K562 (cell line): Measurements from ENCODE around the gene DHTKD1. TPM values are rescaled to one million over a fixed set of nuclear protein-coding genes. Genes with fewer than 3 reads are reported as not detected.

Experiments
- ATAC-seq: fragments of 200-7000 bp; cut with Tn5 transposase; 3 replicates; pipeline ENCODE4 v1.9.1; 2020; ENCODE audit warnings: moderate library complexity
- BruUV-seq: library from RNA; stranded (reverse); fragments of 400-500 nt; replicated peaks from 2 replicates; lab custom pipeline; 2021; lab: Mats Ljungman, UMichigan
- CTCF ChIA-PET: fragments of 300-600 bp; formaldehyde crosslinking; extraction: SDS; loops from one replicate; lab custom pipeline; 2021; ENCODE audit warnings: low intra/inter-chr PET ratio; lab: Yijun Ruan, JAX
- POLR2A ChIA-PET: fragments of 300-600, 350-650 bp; sonication (Branson Sonifier 250); formaldehyde crosslinking; extraction: SDS; loops from one replicate; lab custom pipeline; 2021; ENCODE audit warnings: antibody characterized with exemption, inconsistent platforms; lab: Yijun Ruan, JAX
- DNase-seq, 4 experiments: peaks; one replicate each; pipeline versions ENCODE4 v3.0.0 to v3.0.0-alpha.2; 2011 to 2018; ENCODE audit warnings: low spot score in 3 of 4, mixed read lengths in 3 of 4; ENCODE audit errors: extremely low read depth in 1 of 4
- FAIRE-seq: peaks from 2 replicates; lab custom pipeline; 2011; peaks lifted over from hg19 to GRCh38; lab: Jason Lieb, UNC
- H2AFZ ChIP-seq: 2 replicates; pipeline ENCODE4 v1.6.0; 2011; ENCODE audit warnings: low read depth, low read length, control low read depth, inconsistent platforms
- H3K27ac ChIP-seq: fragments of 200-600 bp; 3 replicates; pipeline ENCODE4 v1.8.0; 2011; ENCODE audit warnings: low read depth, mild to moderate bottlenecking, control low read depth, inconsistent platforms, low read length, moderate library complexity, mixed read lengths; ENCODE audit errors: extremely low read depth
- H3K27me3 ChIP-seq, 2 experiments: fragments of 300-600 bp in 1 of 2; 2 replicates in 1 of 2; 3 replicates in 1 of 2; pipeline versions ENCODE4 v1.6.0 to v1.8.0; 2011; ENCODE audit warnings: inconsistent platforms in 2 of 2, low read length in 2 of 2, mild to moderate bottlenecking in 1 of 2, mixed read lengths in 1 of 2, moderate library complexity in 1 of 2; ENCODE audit not compliant: control insufficient read depth in 2 of 2, insufficient read depth in 2 of 2
- H3K36me3 ChIP-seq: fragments of 300-600 bp; 3 replicates; pipeline ENCODE4 v1.8.0; 2011; ENCODE audit warnings: mild to moderate bottlenecking, low read length, inconsistent platforms; ENCODE audit not compliant: control insufficient read depth, insufficient read depth
- H3K4me1 ChIP-seq, 2 experiments: fragments of 200-600 bp in 1 of 2; replicated peaks in 1 of 2; 2 replicates in 1 of 2; 3 replicates in 1 of 2; pipeline versions ENCODE4 v1.5.1 to v1.8.0; 2011; ENCODE audit warnings: inconsistent platforms in 2 of 2, low read length in 2 of 2, mild to moderate bottlenecking in 1 of 2, mixed read lengths in 1 of 2, moderate library complexity in 1 of 2; ENCODE audit not compliant: control insufficient read depth in 2 of 2, insufficient read depth in 2 of 2
- H3K4me2 ChIP-seq: 2 replicates; pipeline ENCODE4 v1.6.1; 2011; ENCODE audit warnings: low read length, control low read depth, inconsistent platforms, mixed read lengths; ENCODE audit not compliant: insufficient read depth
- H3K4me3 ChIP-seq: fragments of 200-600 bp; sonication (generic), shearing (Covaris generic); 2 replicates; pipeline ENCODE4 v1.5.1; 2016; ENCODE audit warnings: control low read depth, inconsistent platforms
- H3K79me2 ChIP-seq: fragments of 200-600 bp; 3 replicates; pipeline ENCODE4 v1.8.0; 2011; ENCODE audit warnings: low read length, inconsistent platforms; ENCODE audit not compliant: control insufficient read depth, insufficient read depth
- H3K9ac ChIP-seq, 2 experiments: 2 replicates each; pipeline versions ENCODE4 v1.6.0 to v1.6.1; 2011; ENCODE audit warnings: low read depth in 2 of 2, low read length in 2 of 2, control low read depth in 1 of 2, inconsistent platforms in 1 of 2, mild to moderate bottlenecking in 1 of 2, mixed read lengths in 1 of 2; ENCODE audit not compliant: insufficient read depth in 1 of 2
- H3K9me1 ChIP-seq: one replicate; pipeline ENCODE4 v1.6.0; 2011; ENCODE audit warnings: inconsistent platforms, mild to moderate bottlenecking, low read length, moderate library complexity; ENCODE audit not compliant: control insufficient read depth, insufficient read depth
- H3K9me3 ChIP-seq: replicated peaks from 2 replicates; pipeline ENCODE4 v1.5.1; 2011; ENCODE audit warnings: low read depth, low read length, inconsistent platforms; ENCODE audit not compliant: control insufficient read depth, insufficient read depth
- H4K20me1 ChIP-seq: replicated peaks from 2 replicates; pipeline ENCODE4 v1.6.1; 2011; ENCODE audit warnings: low read length, inconsistent platforms, mixed read lengths; ENCODE audit not compliant: control insufficient read depth, insufficient read depth
- ATF1 ChIP-seq, 2 experiments: fragments of 450-650 bp in 1 of 2; IDR thresholded peaks; 2 replicates each; pipeline ENCODE4 v1.6.1; 2016; ENCODE audit warnings: missing compliant biosample characterization in 1 of 2, missing genetic modification characterization in 1 of 2
- CBX5 ChIP-seq: IDR thresholded peaks from 2 replicates; pipeline ENCODE4 v1.6.1; 2014; ENCODE audit warnings: low read depth, borderline replicate concordance
- CHD2 ChIP-seq: IDR thresholded peaks from 2 replicates; pipeline ENCODE4 v1.6.1; 2011; ENCODE audit warnings: low read depth, low read length
- FOSL1 ChIP-seq: fragments of 200-800 bp; sonication (Bioruptor generic); conservative IDR thresholded peaks from 2 replicates; pipeline ENCODE4 v1.6.1; 2016; ENCODE audit warnings: missing genetic modification characterization, missing compliant biosample characterization
- GABPB2 ChIP-seq: fragments of 250-450 bp; sonication (Bioruptor Pico); conservative IDR thresholded peaks from 2 replicates; pipeline ENCODE4 v1.5.1; 2021; ENCODE audit warnings: mild to moderate bottlenecking
- OTX1 ChIP-seq: fragments of 450-650 bp; formaldehyde crosslinking; IDR thresholded peaks from 2 replicates; pipeline ENCODE4 v1.4.0; 2022; ENCODE audit warnings: mild to moderate bottlenecking
- SMARCB1 ChIP-seq: IDR thresholded peaks from 2 replicates; pipeline ENCODE4 v1.6.1; 2011; ENCODE audit warnings: improper control_type of control experiment, low read depth; ENCODE audit not compliant: insufficient read length
- ZMIZ1 ChIP-seq, 2 experiments: fragments of 150-350 bp in 1 of 2; IDR thresholded peaks; 2 replicates each; pipeline ENCODE4 v1.6.1; 2012 to 2016; ENCODE audit warnings: low read depth in 2 of 2, low read length in 2 of 2, mild to moderate bottlenecking in 1 of 2, moderate library complexity in 1 of 2
- ZNF121 ChIP-seq: sonication (generic); formaldehyde crosslinking; conservative IDR thresholded peaks from 2 replicates; pipeline ENCODE4 v1.8.0; 2022; ENCODE audit warnings: missing genetic modification reagents
- WGBS: fragments of 100-300 bp; shearing (Covaris generic); methylation state at CpG from one replicate; pipeline ENCODE4 v1.1.6; 2016; ENCODE audit warnings: low coverage, mixed read lengths; ENCODE audit not compliant: insufficient coverage; ENCODE audit errors: missing lambda C conversion rate; 5-methylcytosine and 5-hydroxymethylcytosine counted together
- in situ Hi-C: fragments of 300-500 bp; cut with MboI; formaldehyde crosslinking; loops from 4 replicates; pipeline ENCODE4 v1.15.0; 2018; ENCODE audit warnings: inconsistent platforms, mixed read lengths
- intact Hi-C: fragments of 100-400 bp; cut with micrococcal nuclease; formaldehyde crosslinking; loops from 2 replicates; pipeline ENCODE4 v1.14.2; 2022
- polyA plus RNA-seq, 8 experiments: library from polyadenylated mRNA; depleted of rRNA in 4 of 8; stranded (reverse) in 5 of 8; unstranded in 3 of 8; fragments of >200 nt; fragmentation: Nextera tagmentation in 2 of 8; fragmentation: Illumina TruSeq in 1 of 8; extraction: Ambion mirVana in 2 of 8; extraction: Trizol in 1 of 8; gene quantifications; 2 replicates each; pipeline versions ENCODE4 v1.2.1 to v1.2.3, GENCODE V29; 2011 to 2014; ENCODE audit warnings: inconsistent platforms in 1 of 8, missing spikeins in 1 of 8
- total RNA-seq, 7 experiments: library from RNA; depleted of rRNA in 6 of 7; stranded (reverse); fragments of >200 nt in 6 of 7; fragmentation: Illumina TruSeq in 2 of 7; extraction: Trizol in 2 of 7; gene quantifications; 2 replicates each; pipeline versions ENCODE4 v1.2.1 to v1.2.3, GENCODE V29; 2011 to 2021; ENCODE audit warnings: low replicate concordance in 1 of 7

Gene DHTKD1
- total and polyA plus RNA-seq, 9 of the 15 experiments (the other 6 are each of a cell fraction or from before 2014, with no cell fraction given), result 3.1 to 19.7 (median 6.8) TPM

DNA sequence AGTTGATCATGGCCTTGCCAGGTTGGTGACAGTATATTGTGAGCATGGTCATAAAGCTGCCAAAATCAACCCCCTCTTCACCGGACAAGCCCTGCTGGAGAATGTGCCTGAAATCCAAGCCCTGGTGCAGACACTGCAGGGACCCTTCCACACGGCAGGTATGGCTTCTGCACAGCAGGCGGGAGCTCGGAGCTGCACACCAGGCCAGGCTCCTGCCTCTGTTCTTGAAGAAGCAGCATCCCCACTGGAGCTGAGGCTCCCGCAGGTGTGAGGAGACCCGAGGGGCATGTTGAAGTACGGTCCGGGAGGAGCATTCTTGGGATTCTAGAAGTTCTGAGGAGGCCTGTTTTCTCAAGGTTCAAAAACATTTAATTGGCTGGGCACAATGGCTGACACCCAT lies 12.7 kb downstream of the DHTKD1 start:
- FAIRE-seq, result no peak
- H3K4me3 ChIP-seq, result no peak overlapping the region
- no peak; the same call in 2 of the 3 replicates for ATAC-seq
- 63% methylated on average over 8 of the region's 8 CpGs for WGBS
- DNase-seq, result no peak
- no peaks in the 10 kb centered on the region for H4K20me1 ChIP-seq
- H3K27me3 ChIP-seq, result no peaks in the 10 kb centered on the region
- no peak overlapping the region for H3K9ac ChIP-seq
- CTCF ChIA-PET, result no interaction called here
- intact Hi-C loops, result no loop called here
- no TSS peak for BruUV-seq
- TF ChIP-seq GABPB2 (CRISPR knock-in tag), result no peak
- TF ChIP-seq ATF1 (CRISPR knock-in tag; IDR thresholded peaks at IDR 0.05), result no peak
- TF ChIP-seq ATF1 (tag; IDR thresholded peaks at IDR 0.05), result no peak
- TF ChIP-seq CHD2, result no peak
- no peak for TF ChIP-seq CBX5
- TF ChIP-seq SMARCB1, result no peak
- H3K36me3 ChIP-seq, result no peaks in the 10 kb centered on the region
- H3K9me1 ChIP-seq, result no peaks in the 10 kb centered on the region
- no peak overlapping the region for H3K4me2 ChIP-seq
- POLR2A ChIA-PET, result no interaction called here
- no peaks in the 10 kb centered on the region for H3K9me3 ChIP-seq
- no peak overlapping the region for H3K27ac ChIP-seq
- H3K4me1 ChIP-seq, result no peaks in the 10 kb centered on the region; a peak in 1 of 5 replicates
- no peak overlapping the region for H2AFZ ChIP-seq
- in situ Hi-C loops, result no loop called here
- no peaks in the 10 kb centered on the region; the same call in 2 of the 3 replicates for H3K79me2 ChIP-seq

GRCh38 chr10:12081879-12082557 lies 13.3 kb downstream of the DHTKD1 start:
- 48% methylated on average over 6 of the region's 6 CpGs for WGBS
- FAIRE-seq (no peak), DNase-seq (no peak)
- POLR2A ChIA-PET, result no interaction called here
- no peak overlapping the region for H3K4me3 ChIP-seq
- intact Hi-C loops, result no loop called here
- BruUV-seq, result no TSS peak
- H4K20me1 ChIP-seq, result no peaks in the 10 kb centered on the region
- no peak overlapping the region for H2AFZ ChIP-seq
- no peaks in the 10 kb centered on the region for H3K36me3 ChIP-seq
- H3K79me2 ChIP-seq, result no peaks in the 10 kb centered on the region; the same call in 2 of the 3 replicates
- H3K4me1 ChIP-seq, result no peaks in the 10 kb centered on the region; a peak in 1 of 5 replicates
- no peak overlapping the region for H3K9ac ChIP-seq
- H3K27ac ChIP-seq, result no peak overlapping the region
- TF ChIP-seq ZMIZ1 (IDR thresholded peaks at IDR 0.05; ENCODE audit: low read depth in 2 of 2, low read length in 2 of 2) (no peak), FOSL1 (tag) (0 out of 2 replicates have a peak, but pooled peaks have one; percentile 25), OTX1 (CRISPR knock-in tag) (no peak), ZNF121 (CRISPR knock-in tag) (peak; percentile 47; the same call in 1 of the 2 replicates)
- TF ChIP-seq, all 486 proteins: peak for 2
- Histone ChIP-seq H3K9me3 (no peaks in the 10 kb centered on the region), H3K27me3 (no peaks in the 10 kb centered on the region), H3K9me1 (no peaks in the 10 kb centered on the region), H3K4me2 (no peak overlapping the region)
- CTCF ChIA-PET, result no interaction called here
- no peak for ATAC-seq
- in situ Hi-C loops, result no loop called here
